Ishikawa (cell line): ENCODE results near the gene KIAA1671.

Experiments
- CEBPB ChIP-seq: IDR thresholded peaks from 2 replicates; pipeline ENCODE4 v1.6.1; 2012
- CREB1 ChIP-seq: IDR thresholded peaks from 2 replicates; pipeline ENCODE4 v1.6.1; 2012; ENCODE audit warnings: low read depth
- EGR1 ChIP-seq: IDR thresholded peaks from 2 replicates; pipeline ENCODE4 v1.6.1; 2012
- EP300 ChIP-seq: IDR thresholded peaks from 2 replicates; pipeline ENCODE4 v1.6.1; 2012; ENCODE audit warnings: borderline replicate concordance
- FOXM1 ChIP-seq: IDR thresholded peaks from 2 replicates; pipeline ENCODE4 v1.6.1; 2012; ENCODE audit warnings: low read depth, borderline replicate concordance
- NFIC ChIP-seq: IDR thresholded peaks from 2 replicates; pipeline ENCODE4 v1.6.1; 2012
- RAD21 ChIP-seq: IDR thresholded peaks from 2 replicates; pipeline ENCODE4 v1.6.1; 2012; ENCODE audit warnings: low read depth
- REST ChIP-seq: IDR thresholded peaks from 2 replicates; pipeline ENCODE4 v1.6.1; 2012; ENCODE audit warnings: low read depth, mild to moderate bottlenecking
- TAF1 ChIP-seq: IDR thresholded peaks from 2 replicates; pipeline ENCODE4 v1.6.1; 2012; ENCODE audit warnings: low read depth, mild to moderate bottlenecking
- TCF12 ChIP-seq: IDR thresholded peaks from 2 replicates; pipeline ENCODE4 v1.6.1; 2012; ENCODE audit warnings: low read depth
- TEAD4 ChIP-seq: IDR thresholded peaks from 2 replicates; pipeline ENCODE4 v1.6.1; 2012
- YY1 ChIP-seq: IDR thresholded peaks from 2 replicates; pipeline ENCODE4 v1.6.1; 2012; ENCODE audit warnings: low read depth
- ZBTB7A ChIP-seq: IDR thresholded peaks from 2 replicates; pipeline ENCODE4 v1.6.1; 2012; ENCODE audit warnings: low read depth
- TF ChIP-seq, protein P1 (sequence below): IDR thresholded peaks from 2 replicates; pipeline ENCODE4 v1.6.1; 2012
- TF ChIP-seq, protein P2 (sequence below): IDR thresholded peaks from 2 replicates; pipeline ENCODE4 v1.6.1; 2012

KIAA1671 gene

DNA sequence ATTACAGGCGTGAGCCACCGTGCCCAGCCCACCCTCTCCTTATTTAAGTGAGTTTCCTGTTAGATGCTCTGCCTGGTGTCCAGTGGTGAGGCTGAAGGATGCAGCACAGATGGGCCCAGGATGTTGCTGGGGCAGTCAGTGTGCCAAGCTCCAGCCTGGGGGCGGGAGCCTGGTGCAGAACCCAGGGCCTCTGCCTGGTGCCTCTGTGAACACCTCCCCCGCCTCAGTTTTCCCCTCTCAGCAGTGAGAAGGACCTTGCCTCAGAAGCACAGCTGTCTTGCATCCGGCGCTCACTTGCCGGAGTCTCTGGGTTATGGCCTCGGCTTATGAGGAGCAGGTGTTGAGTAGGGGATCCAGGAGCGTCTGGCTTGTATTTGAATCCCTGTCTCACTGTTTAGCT, 116.2 kb downstream of the KIAA1671 start:
- TF ChIP-seq CEBPB (no peak), REST (no peak), EP300 (no peak), RAD21 (no peak), TAF1 (no peak), CREB1 (no peak), FOXM1 (no peak), NFIC (no peak), ZBTB7A (no peak), TEAD4 (no peak), TCF12 (no peak), YY1 (no peak), EGR1 (no peak)
- TF ChIP-seq, protein P1, sequence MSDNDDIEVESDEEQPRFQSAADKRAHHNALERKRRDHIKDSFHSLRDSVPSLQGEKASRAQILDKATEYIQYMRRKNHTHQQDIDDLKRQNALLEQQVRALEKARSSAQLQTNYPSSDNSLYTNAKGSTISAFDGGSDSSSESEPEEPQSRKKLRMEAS: no peak
- TF ChIP-seq, protein P2, sequence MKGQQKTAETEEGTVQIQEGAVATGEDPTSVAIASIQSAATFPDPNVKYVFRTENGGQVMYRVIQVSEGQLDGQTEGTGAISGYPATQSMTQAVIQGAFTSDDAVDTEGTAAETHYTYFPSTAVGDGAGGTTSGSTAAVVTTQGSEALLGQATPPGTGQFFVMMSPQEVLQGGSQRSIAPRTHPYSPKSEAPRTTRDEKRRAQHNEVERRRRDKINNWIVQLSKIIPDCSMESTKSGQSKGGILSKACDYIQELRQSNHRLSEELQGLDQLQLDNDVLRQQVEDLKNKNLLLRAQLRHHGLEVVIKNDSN: no peak

GRCh38 chr22:25069426-25069757, 116.9 kb downstream of the KIAA1671 start:
- TF ChIP-seq EP300 (no peak), TEAD4 (no peak), YY1 (no peak)

DNA sequence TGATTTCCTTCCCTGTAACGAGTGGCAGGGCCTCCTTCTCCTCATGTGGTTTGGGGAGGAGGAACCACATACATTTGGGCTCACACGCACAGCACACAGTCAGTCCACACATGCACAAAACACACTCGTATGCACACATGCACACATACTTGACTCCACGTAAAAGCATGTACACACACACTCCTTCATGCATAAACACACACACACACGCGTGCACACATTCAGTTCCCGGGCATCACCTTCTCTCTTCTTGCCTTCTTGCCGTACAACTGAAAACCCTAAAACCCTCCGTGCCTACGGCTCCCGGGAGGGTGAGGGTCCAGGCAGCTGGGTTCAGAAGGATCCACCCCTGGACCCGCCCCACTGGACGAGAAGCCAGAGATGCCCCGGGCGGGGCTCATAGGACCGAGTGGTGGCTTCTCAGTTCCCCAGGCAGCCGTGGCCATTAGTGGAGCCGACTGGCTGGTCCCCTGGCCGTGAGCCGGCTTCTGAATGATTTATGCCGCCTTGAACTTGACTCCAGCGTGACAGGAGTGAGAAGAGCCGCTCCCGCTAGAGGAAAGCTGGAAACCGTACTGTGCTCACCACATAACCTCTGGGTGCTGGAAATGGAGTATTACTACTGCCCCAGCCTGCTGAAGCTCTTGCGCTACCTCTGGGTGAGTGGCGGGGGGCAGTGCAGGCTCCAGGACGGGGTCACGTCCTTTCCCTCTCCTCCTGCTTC, 117.4 kb downstream of the KIAA1671 start:
- no peak for TF ChIP-seq CREB1
- TF ChIP-seq EP300: no peak
- no peak for TF ChIP-seq RAD21
- TF ChIP-seq FOXM1: no peak
- TF ChIP-seq NFIC: no peak
- no peak for TF ChIP-seq REST
- no peak for TF ChIP-seq ZBTB7A
- TF ChIP-seq EGR1: no peak
- no peak for TF ChIP-seq CEBPB
- TF ChIP-seq, protein P2: no peak
- no peak for TF ChIP-seq TAF1
- no peak for TF ChIP-seq YY1

- TF ChIP-seq CEBPB: no peak
- TF ChIP-seq CREB1: no peak
- TF ChIP-seq, protein P1: no peak
- TF ChIP-seq RAD21: no peak
- TF ChIP-seq, protein P2: no peak
- no peak for TF ChIP-seq REST
- no peak for TF ChIP-seq EP300
Measured at GRCh38 chr22:25070956-25071355, 118.4 kb downstream of the KIAA1671 start.

DNA sequence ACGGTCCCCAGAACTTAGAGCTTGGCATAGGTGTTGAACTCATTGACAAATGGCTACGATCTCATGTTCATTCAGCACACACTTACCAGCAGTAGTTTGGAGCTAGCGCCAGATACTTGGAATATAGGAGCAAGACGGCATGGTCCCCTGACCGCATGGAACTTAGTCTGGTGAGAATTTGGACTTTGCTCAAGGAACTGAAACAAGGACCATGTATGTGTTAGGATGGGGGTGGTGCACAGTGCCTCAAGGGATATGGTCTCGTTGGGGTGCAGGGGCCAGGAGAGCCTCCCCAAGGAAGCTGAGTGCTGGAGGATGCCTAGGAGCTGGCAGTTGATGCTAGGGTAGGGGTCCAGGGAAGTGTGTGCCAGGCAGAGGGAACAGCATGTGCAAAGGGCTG, 119.2 kb downstream of the KIAA1671 start:
- TF ChIP-seq ZBTB7A: no peak
- TF ChIP-seq, protein P1: no peak
- TF ChIP-seq TAF1: no peak
- TF ChIP-seq CREB1: no peak
- TF ChIP-seq, protein P2: no peak
- no peak for TF ChIP-seq EP300
- TF ChIP-seq YY1: no peak
- no peak for TF ChIP-seq RAD21
- TF ChIP-seq REST: no peak
- TF ChIP-seq NFIC: no peak
- TF ChIP-seq EGR1: no peak
- TF ChIP-seq FOXM1: no peak
- TF ChIP-seq TCF12: no peak
- no peak for TF ChIP-seq CEBPB
- no peak for TF ChIP-seq TEAD4
